HG02798 (cell line): ENCODE data around the gene REPS2.

ENCODE experiments used
- ATAC-seq: cut with Tn5 transposase; IDR thresholded peaks from one replicate; pipeline ENCODE4 v1.9.1; 2021; ENCODE audit warnings: mild to moderate bottlenecking; ENCODE audit not compliant: unreplicated experiment, poor library complexity

REPS2 gene

GRCh38 chrX:17031827-17032226 is 85.4 kb downstream of the REPS2 start:
- no peak for ATAC-seq

GRCh38 chrX:17032351-17032750 is 85.9 kb downstream of the REPS2 start:
- no peak for ATAC-seq

- no peak for ATAC-seq
These were observed 86.8 kb downstream of the REPS2 start for GRCh38 chrX:17033225-17033624.

GRCh38 chrX:17035111-17035510 is 88.7 kb downstream of the REPS2 start:
- no peak for ATAC-seq

- no peak for ATAC-seq
These were observed 89.9 kb downstream of the REPS2 start for GRCh38 chrX:17036171-17036961.

- ATAC-seq, result no peak
These were observed 91.8 kb downstream of the REPS2 start for GRCh38 chrX:17038277-17038676.

- ATAC-seq, result peak; percentile 53
These were observed 92.3 kb downstream of the REPS2 start for GRCh38 chrX:17038681-17039161.

GRCh38 chrX:17039826-17040225 is 93.4 kb downstream of the REPS2 start:
- ATAC-seq, result no peak

GRCh38 chrX:17040711-17041110 is 94.3 kb downstream of the REPS2 start:
- ATAC-seq, result no peak

- no peak for ATAC-seq
These were observed 95.6 kb downstream of the REPS2 start for GRCh38 chrX:17042037-17042436.

- ATAC-seq, result peak; percentile 54
These were observed 100.1 kb downstream of the REPS2 start for GRCh38 chrX:17046478-17047097.

- no peak for ATAC-seq
These were observed 100.8 kb downstream of the REPS2 start for GRCh38 chrX:17047224-17047623.

GRCh38 chrX:17052210-17052609 is 105.8 kb downstream of the REPS2 start:
- no peak for ATAC-seq

- ATAC-seq, result no peak
These were observed 106.3 kb downstream of the REPS2 start for GRCh38 chrX:17052793-17053192.

- no peak for ATAC-seq
These were observed 107.0 kb downstream of the REPS2 start for GRCh38 chrX:17053502-17053901.

- no peak for ATAC-seq
These were observed 110.6 kb downstream of the REPS2 start for GRCh38 chrX:17056868-17057608.

- ATAC-seq, result no peak
These were observed 115.6 kb downstream of the REPS2 start for GRCh38 chrX:17062065-17062464.

GRCh38 chrX:17065100-17065499 is 118.6 kb downstream of the REPS2 start:
- no peak for ATAC-seq

- no peak for ATAC-seq
These were observed 121.1 kb downstream of the REPS2 start for GRCh38 chrX:17067534-17067933.

- no peak for ATAC-seq
These were observed 125.8 kb downstream of the REPS2 start for GRCh38 chrX:17072301-17072700.

GRCh38 chrX:17072721-17073230 is 126.3 kb downstream of the REPS2 start:
- no peak for ATAC-seq
